SK-N-MC (cell line): ENCODE data around the gene TMEM106B.

Experiments used
- EZH2 ChIP-seq: fragments of 200-600 bp; sonication (generic); IDR thresholded peaks from one replicate; pipeline ENCODE4 v1.6.1; 2017; ENCODE audit warnings: antibody characterized with exemption
- POLR2AphosphoS5 ChIP-seq: IDR thresholded peaks from 2 replicates; pipeline ENCODE4 v1.6.1; 2012; ENCODE audit warnings: mild to moderate bottlenecking, low read depth, low read length, borderline replicate concordance

GRCh38 chr7:12237007-12237406, 25.9 kb downstream of the TMEM106B start:
- no peak for TF ChIP-seq EZH2
- TF ChIP-seq POLR2AphosphoS5 = no peak
